ENCODE data around the gene FAM241B. TPM values are rescaled to one million over a fixed set of nuclear protein-coding genes. Genes with fewer than 3 reads are reported as not detected.

The FAM241B gene
- polyA plus RNA-seq, 1 donor from 2014 or later: 1.2 TPM

Other genes with a start within 250 kb of the FAM241B start
- 0.16 TPM for gene TACR2, start 213.3 kb upstream of the FAM241B start, polyA plus RNA-seq
- gene TSPAN15, start 178.8 kb upstream of the FAM241B start, polyA plus RNA-seq: not detected
- gene NEUROG3, start 56.8 kb upstream of the FAM241B start, polyA plus RNA-seq: not detected
- gene COL13A1, start 171.7 kb downstream of the FAM241B start, polyA plus RNA-seq: not detected

Data from IgD-negative memory B cell (primary cell).